Sciatic nerve (tissue), 2 donors: ENCODE data around the gene C10orf90. TPM values are rescaled to one million over a fixed set of nuclear protein-coding genes. Genes with fewer than 3 reads are reported as not detected.

Experiments used
- ATAC-seq: fragments of 200-7000 bp; cut with Tn5 transposase; one replicate; pipeline ENCODE4 v1.9.1; 2020; ENCODE audit warnings: mild to moderate bottlenecking, moderate library complexity
- DNase-seq: peaks from one replicate; pipeline ENCODE4 v3.0.0-alpha.2; 2020; ENCODE audit warnings: low spot score
- intact Hi-C: fragments of 100-400 bp; cut with DNase I; formaldehyde crosslinking; loops from one replicate; pipeline ENCODE4 v1.14.2; 2022
- total RNA-seq: library from RNA; stranded (reverse); fragmentation: NEBNext Ultra II Directional; extraction: Animal tissue kit (Norgen Biotek cat#: 25700); gene quantifications from one replicate; pipeline ENCODE4 v1.2.1, GENCODE V29; 2021
- donor health status: DM: no; HTN: no; CAD: no.
- donor health status: DM: no; HTN: no; CAD: no.

Gene C10orf90
- not detected for total RNA-seq

- DNase-seq (no peak), ATAC-seq (no peak)
- intact Hi-C loops, result no loop called here
These were observed at the start of gene C10orf90 for GRCh38 chr10:126670056-126670894. Gene C10orf90, minus strand, starts transcription at chr10:126670693. Its CDS starts 213 bp downstream, at chr10:126670480.

- no peak for ATAC-seq
- no peak for DNase-seq
- intact Hi-C loops, result no loop called here
These were observed 45.9 kb upstream of the C10orf90 start for GRCh38 chr10:126716366-126716765.

GRCh38 chr10:126713594-126713993, 43.1 kb upstream of the C10orf90 start:
- ATAC-seq (no peak), DNase-seq (no peak)
- intact Hi-C loops, result loop anchor here (2.0 kb wide), 1 partner anchor 73 kb away; no protein-coding TSS in a partner anchor

GRCh38 chr10:126712681-126713080, 42.2 kb upstream of the C10orf90 start:
- ATAC-seq (no peak), DNase-seq (no peak)
- intact Hi-C loops, result loop anchor here (2.0 kb wide), 1 partner anchor 74 kb away; no protein-coding TSS in a partner anchor

- DNase-seq (no peak), ATAC-seq (no peak)
- intact Hi-C loops, result no loop called here
These were observed 35.6 kb upstream of the C10orf90 start for GRCh38 chr10:126705951-126706565.

GRCh38 chr10:126705131-126705530, 34.6 kb upstream of the C10orf90 start:
- intact Hi-C loops, result no loop called here
- ATAC-seq, result no peak
- DNase-seq, result no peak

GRCh38 chr10:126704649-126705048, 34.2 kb upstream of the C10orf90 start:
- ATAC-seq, result no peak
- intact Hi-C loops, result no loop called here
- no peak for DNase-seq

GRCh38 chr10:126702181-126702580, 31.7 kb upstream of the C10orf90 start:
- ATAC-seq (no peak), DNase-seq (no peak)
- intact Hi-C loops, result no loop called here

GRCh38 chr10:126701526-126701925, 31.0 kb upstream of the C10orf90 start:
- no peak for ATAC-seq

GRCh38 chr10:126696684-126697083, 26.2 kb upstream of the C10orf90 start:
- ATAC-seq (no peak), DNase-seq (no peak)
- intact Hi-C loops, result no loop called here

More at GRCh38 chr10:126701526-126701925, 31.0 kb upstream of the C10orf90 start:
- no peak for DNase-seq
- intact Hi-C loops, result no loop called here

- intact Hi-C loops, result no loop called here
- no peak for ATAC-seq
These were observed 21.0 kb upstream of the C10orf90 start for GRCh38 chr10:126691456-126691855.

GRCh38 chr10:126690534-126690933, 20.0 kb upstream of the C10orf90 start:
- ATAC-seq, result no peak
- intact Hi-C loops, result no loop called here
- no peak for DNase-seq

More at GRCh38 chr10:126691456-126691855, 21.0 kb upstream of the C10orf90 start:
- DNase-seq, result no peak

GRCh38 chr10:126689461-126689994, 19.0 kb upstream of the C10orf90 start:
- DNase-seq, result no peak
- ATAC-seq, result no peak
- intact Hi-C loops, result no loop called here

GRCh38 chr10:126687121-126687606, 16.7 kb upstream of the C10orf90 start:
- intact Hi-C loops, result no loop called here
- peak; percentile 24 for ATAC-seq
- DNase-seq, result no peak

- intact Hi-C loops, result no loop called here
- ATAC-seq, result no peak
These were observed 16.2 kb upstream of the C10orf90 start for GRCh38 chr10:126686719-126687118.

GRCh38 chr10:126686268-126686667, 15.8 kb upstream of the C10orf90 start:
- DNase-seq (no peak), ATAC-seq (no peak)
- intact Hi-C loops, result no loop called here

More at GRCh38 chr10:126686719-126687118, 16.2 kb upstream of the C10orf90 start:
- no peak for DNase-seq

GRCh38 chr10:126685756-126686155, 15.3 kb upstream of the C10orf90 start:
- no peak for DNase-seq
- no peak for ATAC-seq
- intact Hi-C loops, result no loop called here

- ATAC-seq, result no peak
- intact Hi-C loops, result no loop called here
These were observed 13.8 kb upstream of the C10orf90 start for GRCh38 chr10:126684171-126684745.

GRCh38 chr10:126683466-126683865, 13.0 kb upstream of the C10orf90 start:
- intact Hi-C loops, result no loop called here
- ATAC-seq, result no peak
- DNase-seq, result no peak

More at GRCh38 chr10:126684171-126684745, 13.8 kb upstream of the C10orf90 start:
- DNase-seq, result no peak
